Measurements from ENCODE around the gene NOS1AP. TPM values are rescaled to one million over a fixed set of nuclear protein-coding genes. Genes with fewer than 3 reads are reported as not detected.

The NOS1AP gene
- total RNA-seq, 2 donors from 2014 or later = 3.1 to 4.0 TPM

MicroRNAs within 50 kb of the gene (microRNA counts, 767-probe panel; counts per million panel counts)
- microRNA hsa-miR-556-3p (0 to 736 counts per million in 2 donors), microRNA hsa-miR-556-5p (0 to 736 counts per million in 2 donors)

Small RNAs within 50 kb of the gene (microRNA-seq; reads per million reads assigned to microRNA genes)
- gene MIR4654 (ENCODE audit: borderline number of aligned reads in 2 of 2, borderline replicate concordance in 2 of 2) (0 reads per million in 2 donors), gene MIR556 (ENCODE audit: borderline number of aligned reads in 2 of 2, borderline replicate concordance in 2 of 2) (2.2 to 2.3 reads per million in 2 donors)

Small RNAs within 50 kb of the gene (small RNA-seq; reads per million reads assigned to genes)
- not detected for gene MIR4654
- gene MIR556 = not detected
- gene RNA5SP61 = not detected

Other genes starting within 250 kb of the NOS1AP start
- gene OLFML2B, start 45.8 kb upstream of the NOS1AP start, total RNA-seq = 1 to 10 TPM; 1.6 to 4.9 TPM

Measured in body of pancreas (tissue), 4 donors.